Measurements from ENCODE around the gene FCN2. TPM values are rescaled to one million over a fixed set of nuclear protein-coding genes. Genes with fewer than 3 reads are reported as not detected.

The FCN2 gene
- total RNA-seq, 1 donor, result not detected

DNA sequence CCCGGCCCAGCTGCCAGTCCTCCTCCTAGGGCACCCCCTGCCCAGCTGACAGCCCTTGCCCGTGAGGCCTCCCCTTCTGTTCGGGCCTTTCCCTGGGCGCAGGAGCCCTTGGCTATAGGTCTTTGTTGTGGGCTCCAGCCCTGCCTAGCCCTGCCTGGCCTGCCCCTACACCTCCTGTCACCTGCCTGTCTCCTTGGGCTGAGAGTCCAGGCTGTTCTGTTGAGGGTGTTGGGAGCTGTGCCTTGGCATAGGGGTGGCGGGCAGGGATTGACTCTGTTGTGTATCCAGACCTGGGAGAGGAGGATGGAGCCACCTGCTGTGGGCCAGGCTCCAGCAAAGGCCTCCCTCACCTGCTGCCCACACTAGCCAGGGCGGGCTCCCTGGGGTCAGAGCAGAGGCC is 11.6 kb downstream of the FCN2 start:
- no peak for TF ChIP-seq CTCF (IDR thresholded peaks at IDR 0.05; ENCODE audit: insufficient read depth, low read depth, low read length)
- DNase-seq (ENCODE audit: low read depth), result no peak
- no peak overlapping the region for H3K4me3 ChIP-seq (ENCODE audit: low read depth, low read length)

DNA sequence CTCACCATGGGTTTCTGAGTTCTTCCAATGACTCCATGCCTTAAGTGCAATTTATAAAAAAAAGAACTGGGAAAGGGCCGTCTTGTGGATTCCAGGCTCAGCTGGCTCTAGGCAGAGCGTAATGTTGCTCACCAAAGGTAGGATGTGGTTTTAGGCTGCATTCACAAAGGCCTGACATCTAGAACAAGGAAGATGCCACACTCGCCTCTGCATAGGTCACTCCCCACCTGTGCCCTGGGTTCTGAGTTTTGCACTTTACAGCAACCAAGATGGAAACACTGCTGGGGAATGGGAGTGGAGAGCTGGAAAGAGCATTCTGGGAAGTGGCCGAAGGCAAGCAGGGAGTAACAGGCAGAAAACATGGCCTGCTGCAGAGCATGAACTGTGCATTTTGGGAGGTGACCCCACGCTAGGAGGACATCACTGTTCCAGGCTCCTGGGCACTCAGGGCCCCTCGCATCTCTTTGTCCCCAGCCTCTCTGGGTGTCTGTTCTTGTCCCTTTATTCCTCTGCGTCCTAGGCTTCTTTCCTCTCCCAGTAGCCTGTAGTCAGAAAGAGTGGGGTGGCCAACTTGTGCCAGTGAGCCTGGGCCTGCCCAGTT is 12.3 kb downstream of the FCN2 start:
- no peak overlapping the region for H3K4me3 ChIP-seq (ENCODE audit: low read depth, low read length)
- no peak for DNase-seq (ENCODE audit: low read depth)
- TF ChIP-seq CTCF (IDR thresholded peaks at IDR 0.05; ENCODE audit: insufficient read depth, low read depth, low read length), result no peak

DNA sequence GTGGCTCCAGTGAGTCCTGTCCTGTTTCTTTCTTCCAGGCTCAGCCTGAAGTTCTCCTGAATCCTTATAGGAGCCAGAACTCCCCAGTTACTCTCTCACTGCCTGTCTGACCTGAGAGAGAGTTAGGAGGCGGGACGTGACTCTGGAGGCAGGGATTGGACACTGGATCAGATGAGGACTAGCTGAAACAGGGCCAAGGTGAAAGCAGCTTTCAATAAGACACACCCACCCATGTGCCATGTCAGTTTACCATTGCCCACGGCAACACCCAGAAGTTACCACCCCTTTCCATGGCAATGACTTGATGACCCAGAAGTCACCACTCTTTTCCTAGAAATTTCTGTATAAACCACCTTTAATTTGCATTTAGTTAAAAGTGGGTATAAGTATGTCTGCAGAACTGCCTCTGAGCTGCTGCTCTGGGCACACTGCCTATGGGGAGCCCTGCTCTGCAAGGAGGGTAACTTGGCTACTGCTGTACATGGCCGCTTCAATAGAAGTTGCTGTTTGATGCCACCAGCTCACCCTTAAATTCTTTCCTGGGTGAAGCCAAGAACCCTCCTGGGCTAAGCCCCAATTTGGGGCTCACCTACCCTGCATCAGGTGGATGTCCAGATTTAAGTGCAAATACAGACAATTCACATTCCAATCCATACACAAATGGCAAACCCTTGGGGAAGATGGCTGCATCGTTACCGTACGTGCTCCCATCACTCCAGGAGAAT is 13.7 kb downstream of the FCN2 start:
- no peak for TF ChIP-seq CTCF (IDR thresholded peaks at IDR 0.05; ENCODE audit: insufficient read depth, low read depth, low read length)
- no peak for DNase-seq (ENCODE audit: low read depth)

DNA sequence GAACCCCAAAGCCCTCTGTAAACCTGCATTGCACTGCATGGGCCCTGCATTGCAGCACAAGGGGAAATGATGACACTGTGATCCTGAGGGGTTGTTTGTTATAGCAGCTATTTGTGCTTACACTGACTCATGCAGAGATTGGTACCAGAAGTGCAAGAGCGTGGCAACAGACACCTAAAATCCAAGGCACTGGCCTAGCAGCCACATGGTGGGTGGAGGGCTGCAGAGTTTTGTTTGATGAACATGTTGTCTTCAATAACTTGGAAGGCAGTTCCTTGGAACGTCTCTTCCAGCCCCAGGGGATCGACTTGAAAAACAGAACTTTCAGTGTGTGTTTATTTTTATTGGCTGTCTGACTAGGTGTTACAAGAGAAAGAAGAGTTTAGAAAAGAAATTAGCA is 14.5 kb downstream of the FCN2 start:
- TF ChIP-seq CTCF (IDR thresholded peaks at IDR 0.05; ENCODE audit: insufficient read depth, low read depth, low read length), result no peak
- H3K4me3 ChIP-seq (ENCODE audit: low read depth, low read length), result no peak overlapping the region
- no peak for DNase-seq (ENCODE audit: low read depth)

More for the DNA sequence above, 13.7 kb downstream of the FCN2 start:
- H3K4me3 ChIP-seq (ENCODE audit: low read depth, low read length), result no peak overlapping the region

GRCh38 chr9:134895567-134895907 is 14.9 kb downstream of the FCN2 start:
- DNase-seq (ENCODE audit: low read depth), result no peak
- no peak for TF ChIP-seq CTCF (IDR thresholded peaks at IDR 0.05; ENCODE audit: insufficient read depth, low read depth, low read length)
- no peak overlapping the region for H3K4me3 ChIP-seq (ENCODE audit: low read depth, low read length)

- no peak overlapping the region for H3K4me3 ChIP-seq (ENCODE audit: low read depth, low read length)
- TF ChIP-seq CTCF (IDR thresholded peaks at IDR 0.05; ENCODE audit: insufficient read depth, low read depth, low read length), result no peak
- peak; percentile 76 for DNase-seq (ENCODE audit: low read depth)
These were observed 15.6 kb downstream of the FCN2 start for GRCh38 chr9:134895908-134896833.
